BJ (cell line): ENCODE data around the gene CCDC138. TPM values are rescaled to one million over a fixed set of nuclear protein-coding genes. Genes with fewer than 3 reads are reported as not detected.

Experiments used
- CTCF ChIA-PET: fragments of 350-600 bp; formaldehyde crosslinking; extraction: SDS; loops from one replicate; lab custom pipeline; 2021; ENCODE audit warnings: antibody characterized with exemption, inconsistent platforms; lab: Yijun Ruan, JAX
- POLR2A ChIA-PET: fragments of 300-600 bp; sonication (Branson Sonifier 250); formaldehyde crosslinking; extraction: SDS; loops from one replicate; lab custom pipeline; 2021; ENCODE audit warnings: antibody characterized with exemption; lab: Charles Lee
- DNase-seq: peaks from one replicate; pipeline ENCODE4 v3.0.0-alpha.2; 2011; ENCODE audit warnings: low read depth
- H3K27me3 ChIP-seq: 2 replicates; pipeline ENCODE4 v1.6.0; 2011; ENCODE audit warnings: low read length; ENCODE audit not compliant: control insufficient read depth, insufficient read depth
- H3K36me3 ChIP-seq: 2 replicates; pipeline ENCODE4 v1.5.1; 2011; ENCODE audit warnings: low read length; ENCODE audit not compliant: control insufficient read depth, insufficient read depth
- H3K4me3 ChIP-seq: 2 replicates; pipeline ENCODE4 v1.5.1; 2011; ENCODE audit warnings: low read depth, mild to moderate bottlenecking, control low read depth, low read length
- polyA plus RNA-seq: library from polyadenylated mRNA; depleted of rRNA; stranded (reverse); fragments of >200 nt; gene quantifications from 2 replicates; pipeline ENCODE4 v1.2.3, GENCODE V29; 2011
- TF ChIP-seq, protein P1 (sequence below): IDR thresholded peaks from 2 replicates; pipeline ENCODE4 v1.5.1; 2011; ENCODE audit warnings: low read depth, mild to moderate bottlenecking, control low read depth, inconsistent platforms, low read length, moderate library complexity; ENCODE audit not compliant: insufficient read depth

Gene CCDC138
- polyA plus RNA-seq, 1 experiment = 0.52 TPM

DNA sequence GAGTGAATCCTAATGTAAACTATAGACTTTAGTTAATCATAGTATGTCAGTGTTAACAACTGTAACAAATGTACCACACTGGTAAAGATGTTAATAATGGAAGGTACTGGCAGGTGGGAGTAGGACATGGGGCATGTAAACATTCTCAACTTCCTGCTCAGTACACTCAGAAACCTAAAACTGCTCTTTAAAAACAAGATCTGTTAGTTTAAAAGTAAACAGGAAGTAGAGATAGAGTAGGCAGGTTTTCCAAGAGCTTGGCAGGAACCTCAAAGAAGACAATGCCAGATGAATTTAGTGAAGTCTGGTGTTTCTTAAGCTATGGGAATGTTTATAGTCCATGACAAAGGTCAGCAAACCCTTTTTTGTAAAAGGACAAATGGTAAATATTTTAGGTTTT is 46.6 kb downstream of the CCDC138 start:
- POLR2A ChIA-PET = no interaction called here
- CTCF ChIA-PET = no interaction called here
- TF ChIP-seq, protein P1, sequence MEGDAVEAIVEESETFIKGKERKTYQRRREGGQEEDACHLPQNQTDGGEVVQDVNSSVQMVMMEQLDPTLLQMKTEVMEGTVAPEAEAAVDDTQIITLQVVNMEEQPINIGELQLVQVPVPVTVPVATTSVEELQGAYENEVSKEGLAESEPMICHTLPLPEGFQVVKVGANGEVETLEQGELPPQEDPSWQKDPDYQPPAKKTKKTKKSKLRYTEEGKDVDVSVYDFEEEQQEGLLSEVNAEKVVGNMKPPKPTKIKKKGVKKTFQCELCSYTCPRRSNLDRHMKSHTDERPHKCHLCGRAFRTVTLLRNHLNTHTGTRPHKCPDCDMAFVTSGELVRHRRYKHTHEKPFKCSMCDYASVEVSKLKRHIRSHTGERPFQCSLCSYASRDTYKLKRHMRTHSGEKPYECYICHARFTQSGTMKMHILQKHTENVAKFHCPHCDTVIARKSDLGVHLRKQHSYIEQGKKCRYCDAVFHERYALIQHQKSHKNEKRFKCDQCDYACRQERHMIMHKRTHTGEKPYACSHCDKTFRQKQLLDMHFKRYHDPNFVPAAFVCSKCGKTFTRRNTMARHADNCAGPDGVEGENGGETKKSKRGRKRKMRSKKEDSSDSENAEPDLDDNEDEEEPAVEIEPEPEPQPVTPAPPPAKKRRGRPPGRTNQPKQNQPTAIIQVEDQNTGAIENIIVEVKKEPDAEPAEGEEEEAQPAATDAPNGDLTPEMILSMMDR = no peak
- Histone ChIP-seq H3K4me3 (no peak overlapping the region), H3K27me3 (no peaks in the 10 kb centered on the region), H3K36me3 (no peaks in the 10 kb centered on the region)
- no peak for DNase-seq

DNA sequence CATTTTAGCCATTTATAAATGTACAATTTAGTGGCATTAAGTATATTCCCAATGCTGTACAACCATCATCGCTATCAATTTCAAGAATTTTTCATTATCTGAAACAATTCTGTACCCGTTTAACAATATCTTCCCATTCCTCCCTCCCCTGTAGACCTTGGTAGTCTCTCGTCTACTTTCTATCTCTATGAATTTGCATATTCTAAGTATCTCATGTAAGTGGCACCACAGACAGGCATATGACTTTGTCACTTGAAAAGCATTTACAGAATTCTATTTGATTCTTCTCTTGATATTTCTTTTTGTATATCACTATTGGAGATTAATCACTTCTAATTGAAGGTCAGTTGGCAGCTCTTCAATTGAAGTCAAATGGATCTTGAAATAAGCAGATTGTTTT is 48.0 kb downstream of the CCDC138 start:
- TF ChIP-seq, protein P1 = no peak
- Histone ChIP-seq H3K36me3 (no peaks in the 10 kb centered on the region), H3K4me3 (no peak overlapping the region), H3K27me3 (no peaks in the 10 kb centered on the region)
- DNase-seq = no peak
- CTCF ChIA-PET = no interaction called here
- POLR2A ChIA-PET = no interaction called here

DNA sequence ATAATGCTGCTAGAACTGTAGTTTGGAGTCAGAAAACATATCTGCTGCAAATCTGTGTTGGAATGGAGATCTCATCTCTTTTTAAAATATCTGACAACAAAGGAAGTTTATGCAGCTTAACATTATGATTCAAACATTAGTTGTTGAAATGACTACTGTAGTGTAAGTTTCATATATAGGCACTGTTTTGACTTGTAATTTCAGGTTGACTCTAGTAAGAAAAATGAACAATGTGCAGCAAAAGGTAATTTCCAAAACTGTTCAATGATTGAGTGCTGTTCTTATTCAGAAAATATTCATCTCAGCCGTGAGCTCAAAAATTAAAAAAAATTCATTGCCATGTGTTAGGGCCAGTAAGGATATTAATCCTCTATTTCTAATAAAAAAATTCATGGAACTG is 48.5 kb downstream of the CCDC138 start:
- POLR2A ChIA-PET = no interaction called here
- CTCF ChIA-PET = no interaction called here
- Histone ChIP-seq H3K36me3 (no peaks in the 10 kb centered on the region), H3K4me3 (no peak overlapping the region), H3K27me3 (no peaks in the 10 kb centered on the region)
- TF ChIP-seq, protein P1 = no peak
- no peak for DNase-seq

DNA sequence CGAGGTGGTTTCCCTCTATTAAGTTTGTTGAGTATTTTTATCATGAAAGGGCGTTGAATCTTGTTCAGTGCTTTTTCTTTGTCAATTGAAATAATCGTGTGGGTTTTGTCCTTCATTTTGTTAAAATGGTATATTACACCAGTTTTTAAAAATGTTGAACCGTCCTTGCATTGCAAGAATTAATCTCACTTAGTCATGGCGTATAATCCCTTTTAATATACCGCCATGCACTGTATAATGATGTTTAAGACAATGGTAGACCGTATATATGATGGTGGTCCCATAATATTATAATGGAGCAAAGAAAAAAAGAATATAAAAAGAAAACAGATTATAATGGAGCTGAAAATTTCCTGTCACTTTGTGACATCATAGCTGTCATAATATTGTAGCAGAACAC is 50.6 kb downstream of the CCDC138 start:
- TF ChIP-seq, protein P1 = no peak
- H3K4me3 ChIP-seq = no peak overlapping the region
- CTCF ChIA-PET = no interaction called here
- POLR2A ChIA-PET = no interaction called here
- DNase-seq = no peak
- no peaks in the 10 kb centered on the region for H3K27me3 ChIP-seq
- H3K36me3 ChIP-seq = no peaks in the 10 kb centered on the region

DNA sequence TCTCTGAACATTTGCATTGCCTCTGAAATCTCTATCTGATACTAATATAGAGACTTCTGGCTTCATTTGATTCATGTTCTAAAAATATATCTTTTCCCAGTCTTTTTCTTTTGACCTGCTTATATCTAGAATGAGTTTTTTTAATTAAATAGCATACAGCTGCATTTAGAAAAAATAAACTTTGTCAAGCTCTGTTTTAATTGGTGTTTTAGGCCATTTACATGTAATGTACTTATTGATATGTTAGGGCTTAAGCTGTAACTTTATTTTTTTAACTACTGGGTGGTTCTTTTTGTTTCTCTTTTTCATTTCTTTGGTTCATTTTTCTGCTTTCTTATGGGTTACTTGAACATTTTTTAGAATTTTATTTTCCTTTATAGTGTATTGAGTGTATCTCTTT is 54.9 kb downstream of the CCDC138 start:
- Histone ChIP-seq H3K4me3 (no peak overlapping the region), H3K27me3 (no peaks in the 10 kb centered on the region), H3K36me3 (no peaks in the 10 kb centered on the region)
- DNase-seq = no peak
- TF ChIP-seq, protein P1 = no peak
- CTCF ChIA-PET = no interaction called here
- POLR2A ChIA-PET = no interaction called here
